ENCODE results near the gene CNGA2. TPM values are rescaled to one million over a fixed set of nuclear protein-coding genes. Genes with fewer than 3 reads are reported as not detected.

The CNGA2 gene
- total and polyA plus RNA-seq, 4 donors: not detected

GRCh38 chrX:151793886-151794285 lies 59.3 kb downstream of the CNGA2 start:
- peaks cover 0 to 3% (median 0%) of the 10 kb centered on the region in 4 donors for H3K27me3 ChIP-seq (ENCODE audit: control insufficient read depth in 4 of 4, insufficient read depth in 4 of 4, low read length in 3 of 4)
- TF ChIP-seq REST (IDR thresholded peaks at IDR 0.05) (no peak), RAD21 (IDR thresholded peaks at IDR 0.05) (no peak), HNF4G (IDR thresholded peaks at IDR 0.05) (no peak), GABPA (IDR thresholded peaks at IDR 0.05 in 1 of 2, conservative IDR thresholded peaks at IDR 0.05 in 1 of 2) (no peak), NR2F2 (IDR thresholded peaks at IDR 0.05) (no peak), MAX (IDR thresholded peaks at IDR 0.05) (no peak), HNF4A (conservative IDR thresholded peaks at IDR 0.05) (no peak), ATF3 (IDR thresholded peaks at IDR 0.05) (no peak), RXRA (IDR thresholded peaks at IDR 0.05) (no peak), JUND (IDR thresholded peaks at IDR 0.05) (no peak), YY1 (IDR thresholded peaks at IDR 0.05) (no peak), SP1 (IDR thresholded peaks at IDR 0.05) (no peak), CTCF (IDR thresholded peaks at IDR 0.05; ENCODE audit: low read depth, low read length, missing input control) (no peak), ZBTB33 (IDR thresholded peaks at IDR 0.05) (no peak), TAF1 (conservative IDR thresholded peaks at IDR 0.05) (no peak), EGR1 (IDR thresholded peaks at IDR 0.05; ENCODE audit: low read depth in 2 of 2) (no peak), FOXA2 (IDR thresholded peaks at IDR 0.05) (no peak), FOXA1 (IDR thresholded peaks at IDR 0.05) (no peak)
- H3K27ac ChIP-seq (ENCODE audit: low read depth in 1 of 2, low read length in 2 of 2): no peak overlapping the region
- H3K9ac ChIP-seq (ENCODE audit: low read depth in 1 of 2, low read length in 2 of 2): no peak overlapping the region
- 58% methylated on average over 3 of the region's 3 CpGs for WGBS
- no peaks in the 10 kb centered on the region for H3K4me1 ChIP-seq (ENCODE audit: control insufficient read depth in 4 of 4, insufficient read depth in 4 of 4, low read length in 3 of 4)
- H3K36me3 ChIP-seq (ENCODE audit: control insufficient read depth in 4 of 4, insufficient read depth in 3 of 4, low read depth in 1 of 4, low read length in 3 of 4): no peaks in the 10 kb centered on the region
- H3K4me3 ChIP-seq (ENCODE audit: low read depth in 1 of 3, low read length in 3 of 3): no peak overlapping the region
- DNase-seq (ENCODE audit: low spot score): no peak
- peaks cover 0 to 2% (median 0%) of the 10 kb centered on the region in 4 donors for H3K9me3 ChIP-seq (ENCODE audit: control insufficient read depth in 4 of 4, low read length in 3 of 4)

Other genes starting within 250 kb of the CNGA2 start
- gene PASD1, start 171.1 kb upstream of the CNGA2 start, total RNA-seq: not detected
- gene PASD1, start 171.1 kb upstream of the CNGA2 start, polyA plus RNA-seq: not detected
- under 1 TPM; under 0.01 to 0.05 TPM for gene PRRG3, start 39.3 kb upstream of the CNGA2 start, total RNA-seq
- under 1 TPM in 1 of 2 donors, not detected in 1; 0.01 TPM for gene PRRG3, start 39.3 kb upstream of the CNGA2 start, polyA plus RNA-seq
- gene FATE1, start 18.7 kb upstream of the CNGA2 start, total RNA-seq: not detected
- not detected for gene FATE1, start 18.7 kb upstream of the CNGA2 start, polyA plus RNA-seq
- gene MAGEA4, start 178.1 kb downstream of the CNGA2 start, total RNA-seq: not detected
- not detected for gene MAGEA4, start 178.1 kb downstream of the CNGA2 start, polyA plus RNA-seq
- gene GABRE, start 239.9 kb downstream of the CNGA2 start, total RNA-seq: 1 to 10 TPM in 1 of 2 donors, under 1 TPM in 1; 0.61 to 4.9 TPM
- gene GABRE, start 239.9 kb downstream of the CNGA2 start, polyA plus RNA-seq: under 1 TPM; 0.49 to 0.68 TPM